IMR-90 (cell line): ENCODE measurements around the gene ZNF827. TPM values are rescaled to one million over a fixed set of nuclear protein-coding genes. Genes with fewer than 3 reads are reported as not detected.

Experiments used
- ATAC-seq: fragments of 200-7000 bp; cut with Tn5 transposase; 2 replicates; pipeline ENCODE4 v1.9.1; 2020; ENCODE audit warnings: low read depth, mild to moderate bottlenecking, moderate library complexity
- BruUV-seq: library from RNA; stranded (reverse); fragments of 400-500 nt; replicated peaks from 2 replicates; lab custom pipeline; 2021; lab: Mats Ljungman, UMichigan
- CTCF ChIA-PET: fragments of 300-600 bp; formaldehyde crosslinking; extraction: SDS; loops from one replicate; lab custom pipeline; 2021; ENCODE audit warnings: antibody characterized with exemption; lab: Yijun Ruan, JAX
- POLR2A ChIA-PET: fragments of 300-600 bp; sonication (Branson Sonifier 250); formaldehyde crosslinking; loops from one replicate; lab custom pipeline; 2022; ENCODE audit warnings: antibody characterized with exemption; ENCODE audit not compliant: unreplicated experiment; lab: Charles Lee
- DNase-seq: peaks from one replicate; pipeline ENCODE4 v3.0.0; 2013
- H2AFZ ChIP-seq: replicated peaks from 2 replicates; pipeline ENCODE3; 2013; ENCODE audit warnings: low read length, mild to moderate bottlenecking; ENCODE audit not compliant: poor library complexity
- H2AK5ac ChIP-seq: 2 replicates; pipeline ENCODE4 v1.6.1; 2013; ENCODE audit warnings: low read depth, low read length, inconsistent platforms
- H2AK9ac ChIP-seq: replicated peaks from 2 replicates; pipeline ENCODE3; 2013; ENCODE audit warnings: mild to moderate bottlenecking, low read depth, low read length, moderate library complexity; ENCODE audit not compliant: poor library complexity
- H2BK120ac ChIP-seq: 2 replicates; pipeline ENCODE4 v1.6.1; 2013; ENCODE audit warnings: low read depth, low read length, inconsistent platforms
- H2BK15ac ChIP-seq: 3 replicates; pipeline ENCODE4 v1.6.1; 2013; ENCODE audit warnings: low read depth, low read length, inconsistent platforms
- H2BK20ac ChIP-seq: 2 replicates; pipeline ENCODE4 v1.6.1; 2013; ENCODE audit warnings: low read depth, mild to moderate bottlenecking, inconsistent platforms, low read length, moderate library complexity
- H2BK5ac ChIP-seq: 2 replicates; pipeline ENCODE4 v1.6.1; 2013; ENCODE audit warnings: mild to moderate bottlenecking, low read depth, low read length, inconsistent platforms; ENCODE audit not compliant: poor library complexity, severe bottlenecking
- H3K14ac ChIP-seq: replicated peaks from 2 replicates; pipeline ENCODE4 v1.6.1; 2013; ENCODE audit warnings: low read depth, low read length, inconsistent platforms
- H3K18ac ChIP-seq: 2 replicates; pipeline ENCODE4 v1.6.1; 2013; ENCODE audit warnings: low read depth, low read length, control low read depth
- H3K23ac ChIP-seq: 2 replicates; pipeline ENCODE4 v1.6.1; 2013; ENCODE audit warnings: low read depth, low read length, inconsistent platforms
- H3K27ac ChIP-seq: 2 replicates; pipeline ENCODE4 v1.5.1; 2013; ENCODE audit warnings: mild to moderate bottlenecking, control low read depth, low read length; ENCODE audit not compliant: insufficient read depth
- H3K27me3 ChIP-seq: 2 replicates; pipeline ENCODE4 v1.6.1; 2013; ENCODE audit warnings: low read length; ENCODE audit not compliant: control insufficient read depth, insufficient read depth
- H3K36me3 ChIP-seq: 2 replicates; pipeline ENCODE4 v1.6.1; 2013; ENCODE audit warnings: low read length, mixed read lengths; ENCODE audit not compliant: control insufficient read depth, insufficient read depth
- H3K4ac ChIP-seq: 2 replicates; pipeline ENCODE4 v1.6.1; 2013; ENCODE audit warnings: low read depth, low read length, inconsistent platforms
- H3K4me1 ChIP-seq: 2 replicates; pipeline ENCODE4 v1.6.1; 2013; ENCODE audit warnings: low read length, mixed read lengths; ENCODE audit not compliant: control insufficient read depth, insufficient read depth
- H3K4me2 ChIP-seq: 2 replicates; pipeline ENCODE4 v1.6.1; 2013; ENCODE audit warnings: low read depth, mild to moderate bottlenecking, control low read depth, low read length, moderate library complexity
- H3K4me3 ChIP-seq: 2 replicates; pipeline ENCODE4 v1.5.1; 2013; ENCODE audit warnings: low read depth, mild to moderate bottlenecking, control low read depth, low read length, moderate library complexity; ENCODE audit not compliant: insufficient read depth
- H3K56ac ChIP-seq: 2 replicates; pipeline ENCODE4 v1.6.1; 2013; ENCODE audit warnings: low read length, inconsistent platforms; ENCODE audit not compliant: insufficient read depth; ENCODE audit errors: extremely low read depth
- H3K79me1 ChIP-seq, 2 experiments: 2 replicates each; pipeline ENCODE4 v1.6.1; 2013; ENCODE audit warnings: low read length in 2 of 2, inconsistent platforms in 1 of 2, low read depth in 1 of 2
- H3K9ac ChIP-seq: 2 replicates; pipeline ENCODE4 v1.6.1; 2013; ENCODE audit warnings: low read depth, low read length, control low read depth
- H3K9me1 ChIP-seq: 2 replicates; pipeline ENCODE4 v1.6.1; 2013; ENCODE audit warnings: low read length, inconsistent platforms; ENCODE audit not compliant: insufficient read depth
- H3K9me3 ChIP-seq: 2 replicates; pipeline ENCODE4 v1.6.1; 2013; ENCODE audit warnings: low read length; ENCODE audit not compliant: control insufficient read depth, insufficient read depth
- H4K20me1 ChIP-seq: 2 replicates; pipeline ENCODE4 v1.6.1; 2013; ENCODE audit warnings: low read length, inconsistent platforms; ENCODE audit not compliant: insufficient read depth
- H4K5ac ChIP-seq: 2 replicates; pipeline ENCODE4 v1.6.1; 2013; ENCODE audit warnings: mild to moderate bottlenecking, low read depth, low read length, control low read depth
- H4K8ac ChIP-seq, 2 experiments: 2 replicates each; pipeline ENCODE4 v1.6.1; 2013; ENCODE audit warnings: low read depth in 2 of 2, low read length in 2 of 2, control low read depth in 1 of 2, inconsistent platforms in 1 of 2
- H4K91ac ChIP-seq: 2 replicates; pipeline ENCODE4 v1.6.1; 2013; ENCODE audit warnings: low read depth, low read length, inconsistent platforms; ENCODE audit not compliant: insufficient read depth
- BHLHE40 ChIP-seq: fragments of 150-350 bp; IDR thresholded peaks from 2 replicates; pipeline ENCODE4 v1.6.1; 2016; ENCODE audit warnings: mild to moderate bottlenecking, low read depth, low read length
- ELK1 ChIP-seq: fragments of 150-350 bp; IDR thresholded peaks from 2 replicates; pipeline ENCODE4 v1.6.1; 2016; ENCODE audit warnings: low read depth, mild to moderate bottlenecking, low read length, moderate library complexity, borderline replicate concordance
- FOS ChIP-seq: fragments of 150-350 bp; IDR thresholded peaks from 2 replicates; pipeline ENCODE4 v1.6.1; 2016; ENCODE audit warnings: low read depth, low read length
- POLR2A ChIP-seq: IDR thresholded peaks from 2 replicates; pipeline ENCODE4 v1.6.1; 2012; ENCODE audit warnings: mild to moderate bottlenecking, low read depth, low read length
- RCOR1 ChIP-seq: IDR thresholded peaks from 2 replicates; pipeline ENCODE4 v1.6.1; 2012; ENCODE audit warnings: mild to moderate bottlenecking, low read length, improper control_type of control experiment; ENCODE audit not compliant: insufficient replicate concordance
- USF2 ChIP-seq: fragments of 150-350 bp; IDR thresholded peaks from 2 replicates; pipeline ENCODE4 v1.6.1; 2017; ENCODE audit warnings: mild to moderate bottlenecking, antibody characterized with exemption, low read length, low read depth
- WGBS, 2 experiments: methylation state at CpG; one replicate each; pipeline versions ENCODE4 v1.1.5 to v1.1.7; 2013; ENCODE audit warnings: missing lambda C conversion rate in 2 of 2; ENCODE audit not compliant: insufficient read length in 1 of 2; ENCODE audit errors: extremely low coverage in 2 of 2; 5-methylcytosine and 5-hydroxymethylcytosine counted together
- dilution Hi-C: fragments of 300-500 bp; cut with HindIII; formaldehyde crosslinking; loops from one replicate; pipeline ENCODE4 v1.14.3; 2018; ENCODE audit warnings: low sequenced_read_pairs; ENCODE audit not compliant: unreplicated experiment
- in situ Hi-C: fragments of 300-500 bp; cut with MboI; formaldehyde crosslinking; loops from 3 replicates; pipeline ENCODE4 v1.14.3; 2019; ENCODE audit warnings: low sequenced_read_pairs, inconsistent platforms, mixed read lengths
- intact Hi-C: fragments of 100-400 bp; cut with micrococcal nuclease; formaldehyde crosslinking; loops from 2 replicates; pipeline ENCODE4 v1.10.0; 2022
- polyA plus RNA-seq, 3 experiments: library from polyadenylated mRNA; depleted of rRNA; stranded (reverse); fragments of >200 nt; gene quantifications; 2 replicates each; pipeline ENCODE4 v1.2.3, GENCODE V29; 2012; ENCODE audit warnings: low replicate concordance in 1 of 3
- total RNA-seq: library from RNA; depleted of rRNA; stranded (reverse); fragments of >200 nt; gene quantifications from 2 replicates; pipeline ENCODE4 v1.2.3, GENCODE V29; 2012

Gene ZNF827
- total and polyA plus RNA-seq, 2 of the 4 experiments (the other 2 are of a cell fraction) = 6.6 to 31.7 TPM

GRCh38 chr4:145890689-145891088 lies 47.9 kb downstream of the ZNF827 start:
- H2BK15ac ChIP-seq = no peak overlapping the region
- no peak overlapping the region for H3K18ac ChIP-seq
- H3K56ac ChIP-seq = no peak overlapping the region
- no peak overlapping the region for H3K9ac ChIP-seq
- peaks cover 4% of the 10 kb centered on the region; the same call in 1 of the 2 replicates for H4K20me1 ChIP-seq
- TF ChIP-seq USF2 (no peak), ELK1 (no peak), POLR2A (no peak), FOS (no peak), RCOR1 (no peak), BHLHE40 (no peak)
- ChIA-PET POLR2A (no interaction called here), CTCF (no interaction called here)
- H4K8ac ChIP-seq = no peak overlapping the region
- no peak overlapping the region for H3K4me2 ChIP-seq
- H2BK20ac ChIP-seq = no peak overlapping the region
- peaks cover 6% of the 10 kb centered on the region for H3K4me1 ChIP-seq
- no peak overlapping the region for H2AK5ac ChIP-seq
- H3K9me3 ChIP-seq = no peaks in the 10 kb centered on the region
- no peak overlapping the region for H3K14ac ChIP-seq
- H3K9me1 ChIP-seq = no peaks in the 10 kb centered on the region
- peaks cover 28 to 40% of the 10 kb centered on the region in 2 experiments for H3K79me1 ChIP-seq
- no peak overlapping the region for H3K23ac ChIP-seq
- H3K4me3 ChIP-seq = no peak overlapping the region
- H2BK5ac ChIP-seq = no peak overlapping the region
- H2AFZ ChIP-seq = no peak overlapping the region
- no peak overlapping the region for H4K5ac ChIP-seq
- H4K91ac ChIP-seq = no peak overlapping the region
- H3K27me3 ChIP-seq = no peaks in the 10 kb centered on the region
- no peak overlapping the region for H2BK120ac ChIP-seq
- H3K27ac ChIP-seq = no peak overlapping the region
- no peak overlapping the region for H3K4ac ChIP-seq
- ATAC-seq (no peak), DNase-seq (no peak)
- WGBS, 2 experiments = 100% methylated on average over 1 of the region's 3 CpGs; no CpG with 5 or more reads in 1 of the 2 experiments
- H2AK9ac ChIP-seq = no peak overlapping the region
- in situ Hi-C loops (no loop called here), dilution Hi-C loops (no loop called here), intact Hi-C loops (no loop called here)
- H3K36me3 ChIP-seq = peaks cover 9% of the 10 kb centered on the region
- BruUV-seq = no TSS peak
